Ishikawa (cell line): ENCODE results near the gene PYGO1.

ENCODE experiments used
- CEBPB ChIP-seq: IDR thresholded peaks from 2 replicates; pipeline ENCODE4 v1.6.1; 2012
- CREB1 ChIP-seq: IDR thresholded peaks from 2 replicates; pipeline ENCODE4 v1.6.1; 2012; ENCODE audit warnings: low read depth
- EGR1 ChIP-seq: IDR thresholded peaks from 2 replicates; pipeline ENCODE4 v1.6.1; 2012
- EP300 ChIP-seq: IDR thresholded peaks from 2 replicates; pipeline ENCODE4 v1.6.1; 2012; ENCODE audit warnings: borderline replicate concordance
- FOXM1 ChIP-seq: IDR thresholded peaks from 2 replicates; pipeline ENCODE4 v1.6.1; 2012; ENCODE audit warnings: low read depth, borderline replicate concordance
- MAX ChIP-seq: IDR thresholded peaks from 2 replicates; pipeline ENCODE4 v1.6.1; 2012
- NFIC ChIP-seq: IDR thresholded peaks from 2 replicates; pipeline ENCODE4 v1.6.1; 2012
- RAD21 ChIP-seq: IDR thresholded peaks from 2 replicates; pipeline ENCODE4 v1.6.1; 2012; ENCODE audit warnings: low read depth
- REST ChIP-seq: IDR thresholded peaks from 2 replicates; pipeline ENCODE4 v1.6.1; 2012; ENCODE audit warnings: low read depth, mild to moderate bottlenecking
- TAF1 ChIP-seq: IDR thresholded peaks from 2 replicates; pipeline ENCODE4 v1.6.1; 2012; ENCODE audit warnings: low read depth, mild to moderate bottlenecking
- TCF12 ChIP-seq: IDR thresholded peaks from 2 replicates; pipeline ENCODE4 v1.6.1; 2012; ENCODE audit warnings: low read depth
- TEAD4 ChIP-seq: IDR thresholded peaks from 2 replicates; pipeline ENCODE4 v1.6.1; 2012
- USF1 ChIP-seq: IDR thresholded peaks from 2 replicates; pipeline ENCODE4 v1.6.1; 2012
- YY1 ChIP-seq: IDR thresholded peaks from 2 replicates; pipeline ENCODE4 v1.6.1; 2012; ENCODE audit warnings: low read depth
- ZBTB7A ChIP-seq: IDR thresholded peaks from 2 replicates; pipeline ENCODE4 v1.6.1; 2012; ENCODE audit warnings: low read depth

The PYGO1 gene

GRCh38 chr15:55552926-55553325, 35.2 kb downstream of the PYGO1 start:
- no peak for TF ChIP-seq CEBPB
- no peak for TF ChIP-seq RAD21
- no peak for TF ChIP-seq YY1
- TF ChIP-seq NFIC: no peak
- TF ChIP-seq EGR1: no peak
- no peak for TF ChIP-seq TEAD4
- TF ChIP-seq FOXM1: no peak
- TF ChIP-seq TAF1: no peak
- TF ChIP-seq ZBTB7A: no peak
- TF ChIP-seq CREB1: no peak
- TF ChIP-seq USF1: no peak
- TF ChIP-seq EP300: no peak
- no peak for TF ChIP-seq TCF12
- no peak for TF ChIP-seq MAX
- no peak for TF ChIP-seq REST

- TF ChIP-seq TCF12 (no peak), CEBPB (no peak), CREB1 (no peak), REST (no peak), FOXM1 (no peak), TEAD4 (no peak), EGR1 (no peak), NFIC (no peak), RAD21 (no peak), YY1 (no peak), TAF1 (no peak), EP300 (no peak), ZBTB7A (no peak), MAX (no peak)
Measured at GRCh38 chr15:55552451-55552850, 35.7 kb downstream of the PYGO1 start.

- TF ChIP-seq ZBTB7A: no peak
- no peak for TF ChIP-seq MAX
- no peak for TF ChIP-seq CEBPB
Measured at GRCh38 chr15:55549305-55549704, 38.8 kb downstream of the PYGO1 start.

GRCh38 chr15:55546718-55547117, 41.4 kb downstream of the PYGO1 start:
- TF ChIP-seq MAX (no peak), NFIC (no peak), YY1 (no peak), EGR1 (no peak), CREB1 (no peak), TEAD4 (no peak), FOXM1 (no peak), RAD21 (no peak), ZBTB7A (no peak), REST (no peak), USF1 (no peak), EP300 (no peak), TCF12 (no peak)

- TF ChIP-seq TAF1 (no peak), MAX (no peak), USF1 (no peak), FOXM1 (no peak), CREB1 (no peak), TEAD4 (no peak), REST (no peak), NFIC (no peak), EP300 (no peak), EGR1 (no peak), TCF12 (no peak), RAD21 (no peak), ZBTB7A (no peak), CEBPB (no peak), YY1 (no peak)
Measured at GRCh38 chr15:55535436-55535835, 52.7 kb downstream of the PYGO1 start.
